Duodenal mucosa (tissue), 2 donors: ENCODE results near the gene BASP1.
"Not testable (repeated sequence)": the region's sequence is repeated elsewhere in the genome, so short reads cannot be mapped to it uniquely, and the experiment has no call there.

Experiments
- H3K27ac ChIP-seq: one replicate; pipeline ENCODE4 v1.7.0; 2013; ENCODE audit warnings: low read depth, low read length
- H3K27me3 ChIP-seq, 2 donors: one replicate each; pipeline ENCODE4 v1.7.0; 2013; ENCODE audit warnings: low read length in 2 of 2, control low read depth in 1 of 2; ENCODE audit not compliant: insufficient read depth in 2 of 2, control insufficient read depth in 1 of 2
- H3K36me3 ChIP-seq, 2 donors: one replicate each; pipeline ENCODE4 v1.7.0; 2013; ENCODE audit warnings: low read length in 2 of 2, control low read depth in 1 of 2; ENCODE audit not compliant: insufficient read depth in 2 of 2, control insufficient read depth in 1 of 2
- H3K4me1 ChIP-seq, 2 donors: one replicate each; pipeline ENCODE4 v1.7.0; 2013; ENCODE audit warnings: low read length in 2 of 2, control low read depth in 1 of 2; ENCODE audit not compliant: insufficient read depth in 2 of 2, control insufficient read depth in 1 of 2
- H3K4me3 ChIP-seq, 2 donors: one replicate each; pipeline ENCODE4 v1.7.0; 2013; ENCODE audit warnings: low read length in 2 of 2, low read depth in 1 of 2
- H3K9ac ChIP-seq, 2 donors: one replicate each; pipeline ENCODE4 v1.7.0; 2013; ENCODE audit warnings: low read length in 2 of 2, low read depth in 1 of 2
- H3K9me3 ChIP-seq, 2 donors: one replicate each; pipeline ENCODE4 v1.7.0; 2013; ENCODE audit warnings: low read length in 2 of 2, control low read depth in 1 of 2; ENCODE audit not compliant: control insufficient read depth in 1 of 2

The BASP1 gene

GRCh38 chr5:17190799-17191391 lies 26.5 kb upstream of the BASP1 start:
- H3K27me3 ChIP-seq: no peaks in the 10 kb centered on the region
- no peaks in the 10 kb centered on the region for H3K36me3 ChIP-seq
- H3K4me3 ChIP-seq: no peak overlapping the region
- no peak overlapping the region for H3K9ac ChIP-seq
- no peak overlapping the region for H3K27ac ChIP-seq
- peaks cover 27 to 30% of the 10 kb centered on the region in 2 donors for H3K4me1 ChIP-seq
- H3K9me3 ChIP-seq: no peaks in the 10 kb centered on the region

GRCh38 chr5:17191574-17191973 lies 25.9 kb upstream of the BASP1 start:
- H3K9me3 ChIP-seq, H3K27ac ChIP-seq, H3K4me3 ChIP-seq, H3K9ac ChIP-seq, H3K36me3 ChIP-seq, H3K27me3 ChIP-seq: not testable (repeated sequence)
- H3K4me1 ChIP-seq: peaks cover 27 to 30% of the 10 kb centered on the region in 2 donors

GRCh38 chr5:17192191-17192590 lies 25.2 kb upstream of the BASP1 start:
- Histone ChIP-seq H3K27ac (no peak overlapping the region), H3K27me3 (no peaks in the 10 kb centered on the region), H3K4me1 (peaks cover 27 to 30% of the 10 kb centered on the region in 2 donors), H3K9ac (no peak overlapping the region), H3K4me3 (no peak overlapping the region), H3K9me3 (no peaks in the 10 kb centered on the region), H3K36me3 (no peaks in the 10 kb centered on the region)

GRCh38 chr5:17196024-17196423 lies 21.4 kb upstream of the BASP1 start:
- Histone ChIP-seq H3K4me1 (peaks cover 9 to 11% of the 10 kb centered on the region in 2 donors), H3K9me3 (peaks cover 0 to 3% of the 10 kb centered on the region in 2 donors), H3K36me3 (no peaks in the 10 kb centered on the region), H3K9ac (no peak overlapping the region), H3K27me3 (no peaks in the 10 kb centered on the region), H3K4me3 (no peak overlapping the region), H3K27ac (no peak overlapping the region)

GRCh38 chr5:17196697-17197096 lies 20.7 kb upstream of the BASP1 start:
- H3K9me3 ChIP-seq: peaks cover 0 to 3% of the 10 kb centered on the region in 2 donors
- no peaks in the 10 kb centered on the region for H3K36me3 ChIP-seq
- H3K27me3 ChIP-seq: no peaks in the 10 kb centered on the region
- peaks cover 5 to 6% of the 10 kb centered on the region in 2 donors for H3K4me1 ChIP-seq
- H3K27ac ChIP-seq: no peak overlapping the region
- no peak overlapping the region for H3K9ac ChIP-seq
- H3K4me3 ChIP-seq: no peak overlapping the region

- Histone ChIP-seq H3K27ac (no peak overlapping the region), H3K4me3 (no peak overlapping the region), H3K27me3 (peaks cover 0 to 3% of the 10 kb centered on the region in 2 donors), H3K9ac (no peak overlapping the region), H3K9me3 (no peaks in the 10 kb centered on the region), H3K36me3 (no peaks in the 10 kb centered on the region), H3K4me1 (no peaks in the 10 kb centered on the region)
Observed at GRCh38 chr5:17203329-17204132, 13.9 kb upstream of the BASP1 start.

GRCh38 chr5:17204133-17204489 lies 13.3 kb upstream of the BASP1 start:
- Histone ChIP-seq H3K9me3 (no peaks in the 10 kb centered on the region), H3K27me3 (peaks cover 0 to 3% of the 10 kb centered on the region in 2 donors), H3K36me3 (no peaks in the 10 kb centered on the region), H3K4me3 (no peak overlapping the region), H3K4me1 (no peaks in the 10 kb centered on the region), H3K27ac (no peak overlapping the region), H3K9ac (no peak overlapping the region)

GRCh38 chr5:17206021-17206420 lies 11.4 kb upstream of the BASP1 start:
- Histone ChIP-seq H3K4me3 (no peak overlapping the region), H3K9me3 (no peaks in the 10 kb centered on the region), H3K9ac (no peak overlapping the region), H3K27me3 (peaks cover 0 to 3% of the 10 kb centered on the region in 2 donors), H3K27ac (no peak overlapping the region), H3K36me3 (no peaks in the 10 kb centered on the region), H3K4me1 (no peaks in the 10 kb centered on the region)

GRCh38 chr5:17212191-17212590 lies 5.2 kb upstream of the BASP1 start:
- H3K36me3 ChIP-seq: no peaks in the 10 kb centered on the region
- H3K27me3 ChIP-seq: peaks cover 13 to 16% of the 10 kb centered on the region in 2 donors
- H3K9me3 ChIP-seq: no peaks in the 10 kb centered on the region
- H3K27ac ChIP-seq: no peak overlapping the region
- H3K4me3 ChIP-seq: no peak overlapping the region
- peaks cover 0 to 3% of the 10 kb centered on the region in 2 donors for H3K4me1 ChIP-seq
- no peak overlapping the region for H3K9ac ChIP-seq

- H3K4me1 ChIP-seq: peaks cover 0 to 3% of the 10 kb centered on the region in 2 donors
- peaks cover 13 to 16% of the 10 kb centered on the region in 2 donors for H3K27me3 ChIP-seq
- no peak overlapping the region for H3K9ac ChIP-seq
- no peak overlapping the region for H3K4me3 ChIP-seq
- no peaks in the 10 kb centered on the region for H3K36me3 ChIP-seq
- H3K9me3 ChIP-seq: no peaks in the 10 kb centered on the region
- H3K27ac ChIP-seq: no peak overlapping the region
Observed at GRCh38 chr5:17212996-17213395, 4.4 kb upstream of the BASP1 start.
